Measurements from ENCODE around the gene ITPRIPL2.

- no peak for TF ChIP-seq CTCF (conservative IDR thresholded peaks at IDR 0.05)
- no peak for TF ChIP-seq ZFX (IDR thresholded peaks at IDR 0.05)
Measured at GRCh38 chr16:19170043-19170655, 56.4 kb downstream of the ITPRIPL2 start.
